Neuron (in vitro differentiated cells): ENCODE results near the gene TRIM23.

Source experiments
- H2AFZ ChIP-seq: one replicate; pipeline ENCODE4 v1.6.1; 2013; ENCODE audit warnings: low read depth, mild to moderate bottlenecking, inconsistent platforms, low read length, moderate library complexity
- H3K27me3 ChIP-seq: one replicate; pipeline ENCODE4 v1.6.1; 2013; ENCODE audit warnings: low read length; ENCODE audit not compliant: insufficient read depth
- H3K36me3 ChIP-seq: one replicate; pipeline ENCODE4 v1.6.1; 2013; ENCODE audit warnings: low read length; ENCODE audit not compliant: insufficient read depth
- H3K4me1 ChIP-seq: one replicate; pipeline ENCODE4 v1.6.1; 2013; ENCODE audit warnings: low read length; ENCODE audit not compliant: insufficient read depth
- H3K4me3 ChIP-seq: 2 replicates; pipeline ENCODE4 v1.5.1; 2013; ENCODE audit warnings: mild to moderate bottlenecking, low read length, moderate library complexity
- H3K9me3 ChIP-seq: one replicate; pipeline ENCODE4 v1.6.1; 2013; ENCODE audit warnings: low read length

Gene TRIM23

DNA sequence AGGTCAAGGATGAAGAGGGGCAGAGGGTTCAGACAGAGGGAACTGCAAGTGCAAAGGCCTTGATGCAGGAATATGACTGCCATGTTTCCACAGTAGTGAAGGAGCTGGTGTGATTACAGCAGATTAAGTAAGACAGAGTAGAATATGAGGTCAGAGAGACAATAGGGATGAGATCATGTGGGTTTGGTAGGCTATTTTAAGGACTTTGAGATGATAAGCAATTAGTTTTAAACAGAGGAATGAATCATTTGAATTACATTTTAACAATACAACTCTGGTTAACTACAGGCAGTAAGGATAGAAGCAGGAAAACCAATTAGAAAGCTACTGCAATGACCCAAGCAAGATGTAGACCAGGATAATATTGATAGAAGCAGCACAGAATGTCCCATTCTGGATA is 68.8 kb downstream of the TRIM23 start:
- H3K9me3 ChIP-seq, result no peaks in the 10 kb centered on the region
- H3K36me3 ChIP-seq, result peaks cover 42% of the 10 kb centered on the region
- H3K4me1 ChIP-seq, result no peaks in the 10 kb centered on the region
- H3K4me3 ChIP-seq, result no peak overlapping the region
- H3K27me3 ChIP-seq, result no peaks in the 10 kb centered on the region
- H2AFZ ChIP-seq, result no peak overlapping the region

DNA sequence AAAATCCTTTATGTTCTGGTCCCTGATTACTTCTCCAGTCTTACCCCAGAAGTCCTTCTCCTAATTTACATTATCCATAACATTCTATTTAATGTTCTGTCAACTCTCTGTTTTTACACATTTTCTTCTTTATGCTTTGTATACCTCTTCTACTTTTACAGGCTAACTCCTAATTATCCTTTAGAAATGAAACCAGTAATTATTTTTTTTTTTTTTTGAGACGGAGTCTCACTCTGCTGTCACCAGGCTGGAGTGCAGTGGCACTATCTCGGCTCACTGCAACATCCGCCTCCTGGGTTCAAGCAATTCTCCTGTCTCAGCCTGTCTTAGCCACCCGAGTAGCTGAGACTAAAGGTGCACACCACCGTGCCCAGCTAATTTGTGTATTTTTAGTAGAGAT is 70.2 kb downstream of the TRIM23 start:
- H3K4me3 ChIP-seq, result no peak overlapping the region
- no peak overlapping the region for H2AFZ ChIP-seq
- H3K4me1 ChIP-seq, result no peaks in the 10 kb centered on the region
- peaks cover 51% of the 10 kb centered on the region for H3K36me3 ChIP-seq
- no peaks in the 10 kb centered on the region for H3K27me3 ChIP-seq
- H3K9me3 ChIP-seq, result no peaks in the 10 kb centered on the region

DNA sequence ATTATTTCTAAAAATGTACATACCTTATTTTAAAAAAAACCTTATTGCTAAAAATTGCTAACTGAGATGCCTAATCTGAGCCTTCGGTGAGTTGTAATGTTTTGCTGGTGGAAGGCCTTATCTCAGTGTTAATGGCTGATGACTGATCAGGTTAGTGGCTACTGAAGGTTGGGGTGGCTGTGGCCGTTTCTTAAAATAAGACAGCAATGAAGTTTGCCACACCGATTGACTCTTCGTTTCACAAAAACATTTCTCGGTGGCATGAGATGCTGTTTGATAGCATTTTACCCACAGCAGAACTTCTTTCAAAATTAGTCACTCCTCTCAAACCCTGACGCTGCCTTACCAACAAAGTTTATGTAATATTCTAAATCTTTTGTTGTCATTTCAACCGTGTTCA is 75.9 kb downstream of the TRIM23 start:
- H3K36me3 ChIP-seq, result peaks cover 50% of the 10 kb centered on the region
- H3K27me3 ChIP-seq, result no peaks in the 10 kb centered on the region
- no peak overlapping the region for H2AFZ ChIP-seq

DNA sequence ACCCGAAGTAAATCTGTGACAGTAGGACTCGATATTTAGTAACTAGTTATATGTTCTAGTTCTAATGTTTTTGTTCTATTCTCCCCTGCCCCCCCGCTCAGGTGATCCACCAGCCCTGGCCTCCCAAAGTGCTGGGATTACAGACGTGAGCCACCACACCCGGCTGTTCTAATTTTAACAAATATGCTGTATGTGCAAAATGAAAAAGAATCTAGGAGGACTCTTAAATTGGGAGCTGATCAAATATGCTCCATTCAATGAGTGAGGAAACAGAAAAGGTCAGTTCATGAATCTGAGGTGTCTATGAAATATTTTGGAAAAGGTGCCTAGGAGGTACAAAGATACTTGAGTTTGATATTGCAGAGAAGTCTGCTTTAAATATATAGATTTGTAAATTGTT is 78.0 kb downstream of the TRIM23 start:
- H3K4me3 ChIP-seq, result no peak overlapping the region
- H3K36me3 ChIP-seq, result peaks cover 63% of the 10 kb centered on the region
- no peaks in the 10 kb centered on the region for H3K9me3 ChIP-seq
- H3K27me3 ChIP-seq, result no peaks in the 10 kb centered on the region
- H3K4me1 ChIP-seq, result no peaks in the 10 kb centered on the region
- H2AFZ ChIP-seq, result no peak overlapping the region

More for the DNA sequence above, 75.9 kb downstream of the TRIM23 start:
- no peaks in the 10 kb centered on the region for H3K4me1 ChIP-seq
- H3K9me3 ChIP-seq, result no peaks in the 10 kb centered on the region
- H3K4me3 ChIP-seq, result no peak overlapping the region

DNA sequence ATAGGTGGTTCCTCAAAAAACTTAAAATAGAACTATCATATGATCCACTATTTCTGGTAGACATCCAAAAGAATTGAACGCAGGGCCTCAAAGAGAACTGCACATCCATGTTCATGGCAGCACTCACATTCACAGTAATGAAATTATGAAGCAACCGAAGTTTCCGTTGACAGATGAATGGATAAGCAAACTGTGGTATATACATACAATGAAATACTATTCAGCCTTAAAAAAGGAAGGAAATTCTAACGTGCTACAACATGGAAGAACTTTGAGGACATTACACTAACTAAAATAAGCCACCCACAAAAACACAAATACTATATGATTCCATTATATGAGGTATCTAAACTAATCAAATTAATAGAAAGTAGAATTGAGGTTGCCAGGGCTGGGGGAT is 79.7 kb downstream of the TRIM23 start:
- Histone ChIP-seq H3K27me3 (no peaks in the 10 kb centered on the region), H3K4me1 (no peaks in the 10 kb centered on the region), H3K4me3 (no peak overlapping the region), H3K36me3 (peaks cover 65% of the 10 kb centered on the region), H2AFZ (no peak overlapping the region), H3K9me3 (no peaks in the 10 kb centered on the region)

DNA sequence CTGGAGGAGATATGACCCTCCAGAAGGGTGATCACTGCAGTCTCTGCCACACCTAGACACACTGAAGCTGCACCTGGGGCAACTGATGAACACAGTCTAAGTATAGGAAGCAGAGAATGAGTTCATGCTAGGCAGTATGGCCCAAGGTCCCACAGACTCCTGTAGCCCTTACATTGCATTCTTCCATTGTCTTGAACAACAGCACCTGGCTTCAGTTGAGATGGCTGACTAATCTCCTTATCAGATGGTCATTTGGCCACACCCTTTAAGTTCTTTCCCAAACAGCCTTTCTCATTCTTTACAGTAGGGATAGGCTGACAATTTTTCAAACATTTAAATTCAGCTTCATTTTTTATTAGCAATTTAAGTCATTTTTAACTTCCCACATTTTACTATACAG is 84.3 kb downstream of the TRIM23 start:
- Histone ChIP-seq H3K4me1 (no peaks in the 10 kb centered on the region), H3K27me3 (no peaks in the 10 kb centered on the region), H3K9me3 (no peaks in the 10 kb centered on the region), H3K4me3 (no peak overlapping the region), H3K36me3 (peaks cover 52% of the 10 kb centered on the region), H2AFZ (no peak overlapping the region)
